SKM-1 treated with dmso at 0.1 percent for 144 hours (cell line): ENCODE results near the gene IFNA7.
A peak's percentile ranks its signal among the peaks of the same experiment; 100 is the strongest.
"Not testable (repeated sequence)": the region's sequence is repeated elsewhere in the genome, so short reads cannot be mapped to it uniquely, and the experiment has no call there.

Experiments used
- DNase-seq: peaks from one replicate; lab custom pipeline; 2025; ENCODE audit not compliant: unreplicated experiment; lab: John Stamatoyannopoulos, UW

The IFNA7 gene

GRCh38 chr9:21182810-21183736 is 18.9 kb downstream of the IFNA7 start:
- peak; percentile 70 for DNase-seq

GRCh38 chr9:21174671-21175070 is 27.3 kb downstream of the IFNA7 start:
- no peak for DNase-seq

- DNase-seq, result no peak
These were observed 29.8 kb downstream of the IFNA7 start for GRCh38 chr9:21172156-21172555.

GRCh38 chr9:21171351-21171750 is 30.7 kb downstream of the IFNA7 start:
- DNase-seq, result no peak

GRCh38 chr9:21166560-21166959 is 35.4 kb downstream of the IFNA7 start, which contains the start of gene IFNA21:
TSS of gene IFNA21 (minus strand) at chr9:21166660. CDS start at chr9:21166612, 48 bp downstream.
- not testable (repeated sequence) for DNase-seq

- DNase-seq, result no peak
These were observed 36.5 kb downstream of the IFNA7 start for GRCh38 chr9:21165516-21165915.

- DNase-seq, result peak; percentile 75
These were observed 41.8 kb downstream of the IFNA7 start for GRCh38 chr9:21160178-21160577.

- no peak for DNase-seq
These were observed 46.5 kb downstream of the IFNA7 start for GRCh38 chr9:21155501-21155900.

- DNase-seq, result peak; percentile 22
These were observed 47.9 kb downstream of the IFNA7 start for GRCh38 chr9:21154018-21154608.

GRCh38 chr9:21153336-21154017 is 48.5 kb downstream of the IFNA7 start:
- peak; percentile 18 for DNase-seq
